HG02973 (cell line): ENCODE measurements around the gene SLC2A6.
"Not testable (repeated sequence)": the region's sequence is repeated elsewhere in the genome, so short reads cannot be mapped to it uniquely, and the experiment has no call there.

Experiments used
- ATAC-seq: cut with Tn5 transposase; IDR thresholded peaks from one replicate; pipeline ENCODE4 v1.9.1; 2021; ENCODE audit warnings: moderate library complexity; ENCODE audit not compliant: unreplicated experiment

The SLC2A6 gene

GRCh38 chr9:133463864-133464615 is 14.9 kb downstream of the SLC2A6 start:
- no peak for ATAC-seq

- no peak for ATAC-seq
These were observed 15.6 kb downstream of the SLC2A6 start for GRCh38 chr9:133463234-133463863.

- ATAC-seq = no peak
These were observed 16.9 kb downstream of the SLC2A6 start for GRCh38 chr9:133461975-133462374.

- peak; percentile 21 for ATAC-seq
These were observed 18.3 kb downstream of the SLC2A6 start for GRCh38 chr9:133460405-133461175.

GRCh38 chr9:133459476-133460404 is 19.2 kb downstream of the SLC2A6 start, which contains the start of gene CACFD1:
Gene CACFD1 (plus strand): TSS chr9:133459978. CDS start chr9:133460067, 89 bp downstream.
- peak; percentile 62 for ATAC-seq

GRCh38 chr9:133458643-133459312 is 20.1 kb downstream of the SLC2A6 start:
- no peak for ATAC-seq

GRCh38 chr9:133457748-133458147 is 21.2 kb downstream of the SLC2A6 start:
- ATAC-seq = no peak

- no peak for ATAC-seq
These were observed 21.7 kb downstream of the SLC2A6 start for GRCh38 chr9:133457233-133457632.

- ATAC-seq = no peak
These were observed 22.5 kb downstream of the SLC2A6 start for GRCh38 chr9:133456409-133456808.

GRCh38 chr9:133455936-133456335 is 23.0 kb downstream of the SLC2A6 start:
- ATAC-seq = no peak

- ATAC-seq = no peak
These were observed 23.8 kb downstream of the SLC2A6 start for GRCh38 chr9:133454943-133455673.

GRCh38 chr9:133454325-133454724 is 24.6 kb downstream of the SLC2A6 start:
- ATAC-seq = no peak

GRCh38 chr9:133453651-133454050 is 25.2 kb downstream of the SLC2A6 start:
- no peak for ATAC-seq

GRCh38 chr9:133452562-133452961 is 26.3 kb downstream of the SLC2A6 start:
- no peak for ATAC-seq

- not testable (repeated sequence) for ATAC-seq
These were observed 27.0 kb downstream of the SLC2A6 start for GRCh38 chr9:133451865-133452264.

GRCh38 chr9:133449760-133450159 is 29.1 kb downstream of the SLC2A6 start:
- ATAC-seq = no peak

GRCh38 chr9:133448487-133448972 is 30.4 kb downstream of the SLC2A6 start:
- ATAC-seq = no peak

GRCh38 chr9:133445293-133445969 is 33.5 kb downstream of the SLC2A6 start:
- no peak for ATAC-seq

GRCh38 chr9:133443982-133444381 is 34.9 kb downstream of the SLC2A6 start:
- ATAC-seq = no peak
